H9 (cell line): ENCODE measurements around the gene VGLL3. TPM values are rescaled to one million over a fixed set of nuclear protein-coding genes. Genes with fewer than 3 reads are reported as not detected.
A peak's percentile ranks its signal among the peaks of the same experiment; 100 is the strongest.

ENCODE experiments used
- DNase-seq: peaks from one replicate; pipeline ENCODE4 v3.0.0-alpha.2; 2017
- H2AFZ ChIP-seq: one replicate; pipeline ENCODE4 v1.6.1; 2013; ENCODE audit warnings: mild to moderate bottlenecking, low read length, control low read depth, moderate library complexity
- H2AK5ac ChIP-seq: 2 replicates; pipeline ENCODE4 v1.6.1; 2013; ENCODE audit warnings: low read length, control low read depth, mixed read lengths; ENCODE audit not compliant: insufficient read length
- H2BK120ac ChIP-seq: one replicate; pipeline ENCODE4 v1.6.1; 2013; ENCODE audit warnings: low read depth, mild to moderate bottlenecking, low read length, control low read depth, inconsistent platforms; ENCODE audit not compliant: poor library complexity, severe bottlenecking
- H2BK12ac ChIP-seq: 2 replicates; pipeline ENCODE4 v1.6.1; 2013; ENCODE audit warnings: low read length, control low read depth, mixed read lengths, low read depth; ENCODE audit not compliant: insufficient read length
- H2BK15ac ChIP-seq: 2 replicates; pipeline ENCODE4 v1.6.1; 2013; ENCODE audit warnings: low read depth, low read length, control low read depth
- H2BK20ac ChIP-seq: one replicate; pipeline ENCODE4 v1.6.1; 2013; ENCODE audit warnings: low read depth, mild to moderate bottlenecking, low read length, control low read depth, inconsistent platforms; ENCODE audit not compliant: poor library complexity, severe bottlenecking
- H2BK5ac ChIP-seq: 2 replicates; pipeline ENCODE4 v1.6.1; 2013; ENCODE audit warnings: low read length, control low read depth, mixed read lengths; ENCODE audit not compliant: insufficient read length
- H3K14ac ChIP-seq: 2 replicates; pipeline ENCODE4 v1.6.1; 2013; ENCODE audit warnings: low read length, control low read depth; ENCODE audit not compliant: insufficient read depth
- H3K18ac ChIP-seq: 2 replicates; pipeline ENCODE4 v1.6.1; 2013; ENCODE audit warnings: low read depth, mild to moderate bottlenecking, mixed read lengths, low read length, control low read depth; ENCODE audit not compliant: insufficient read length
- H3K23ac ChIP-seq: 2 replicates; pipeline ENCODE4 v1.6.1; 2013; ENCODE audit warnings: low read length, control low read depth, mixed read lengths, low read depth; ENCODE audit not compliant: insufficient read length
- H3K23me2 ChIP-seq: 2 replicates; pipeline ENCODE4 v1.6.1; 2013; ENCODE audit warnings: low read depth, mild to moderate bottlenecking, mixed read lengths, low read length, control low read depth; ENCODE audit not compliant: insufficient read length, poor library complexity, severe bottlenecking
- H3K27ac ChIP-seq: 2 replicates; pipeline ENCODE4 v1.5.1; 2013; ENCODE audit warnings: low read length, control low read depth, mixed read lengths, low read depth; ENCODE audit not compliant: insufficient read length
- H3K27me3 ChIP-seq: 2 replicates; pipeline ENCODE4 v1.6.1; 2013; ENCODE audit warnings: low read length, control low read depth, inconsistent platforms; ENCODE audit not compliant: insufficient read depth
- H3K4ac ChIP-seq: 2 replicates; pipeline ENCODE4 v1.6.1; 2013; ENCODE audit warnings: low read depth, mild to moderate bottlenecking, control low read depth, inconsistent platforms, low read length, moderate library complexity
- H3K4me1 ChIP-seq: 2 replicates; pipeline ENCODE4 v1.6.1; 2013; ENCODE audit warnings: low read length, control low read depth, inconsistent platforms; ENCODE audit not compliant: insufficient read depth
- H3K4me2 ChIP-seq: 2 replicates; pipeline ENCODE4 v1.6.1; 2013; ENCODE audit warnings: low read length, control low read depth, mixed read lengths; ENCODE audit not compliant: insufficient read length, insufficient read depth
- H3K56ac ChIP-seq: 2 replicates; pipeline ENCODE4 v1.6.1; 2013; ENCODE audit warnings: low read depth, mild to moderate bottlenecking, mixed read lengths, low read length, control low read depth; ENCODE audit not compliant: insufficient read length
- H3K79me1 ChIP-seq: 2 replicates; pipeline ENCODE4 v1.6.1; 2013; ENCODE audit warnings: low read depth, mild to moderate bottlenecking, moderate library complexity, low read length, control low read depth, inconsistent platforms; ENCODE audit not compliant: insufficient read depth, poor library complexity, severe bottlenecking
- H3K79me2 ChIP-seq: 2 replicates; pipeline ENCODE4 v1.6.1; 2013; ENCODE audit warnings: low read length, control low read depth, inconsistent platforms; ENCODE audit not compliant: insufficient read depth
- H3K9ac ChIP-seq: 2 replicates; pipeline ENCODE4 v1.6.1; 2013; ENCODE audit warnings: low read length, control low read depth, mixed read lengths; ENCODE audit not compliant: insufficient read length; ENCODE audit errors: extremely low read depth
- H3K9me3 ChIP-seq: one replicate; pipeline ENCODE4 v1.6.1; 2013; ENCODE audit warnings: low read depth, low read length, inconsistent platforms; ENCODE audit not compliant: control insufficient read depth
- H3T11ph ChIP-seq: one replicate; pipeline ENCODE4 v1.6.1; 2013; ENCODE audit warnings: mild to moderate bottlenecking, low read length, control low read depth, inconsistent platforms
- H4K20me1 ChIP-seq: one replicate; pipeline ENCODE4 v1.6.1; 2013; ENCODE audit not compliant: control insufficient read depth, insufficient read length, insufficient read depth
- H4K5ac ChIP-seq: 2 replicates; pipeline ENCODE4 v1.6.1; 2013; ENCODE audit warnings: low read depth, mild to moderate bottlenecking, mixed read lengths, low read length, control low read depth; ENCODE audit not compliant: insufficient read length
- H4K8ac ChIP-seq: replicated peaks from 2 replicates; pipeline ENCODE4 v1.6.1; 2013; ENCODE audit warnings: low read length, control low read depth, mixed read lengths, low read depth; ENCODE audit not compliant: insufficient read length
- H4K91ac ChIP-seq: 2 replicates; pipeline ENCODE4 v1.6.1; 2013; ENCODE audit warnings: low read depth, mild to moderate bottlenecking, moderate library complexity, mixed read lengths, low read length, control low read depth; ENCODE audit not compliant: insufficient read length
- H3K27ac Mint-ChIP-seq, 3 experiments: 2 replicates in 2 of 3; 3 replicates in 1 of 3; pipeline ENCODE4 v1.8.0; 2020 to 2021; ENCODE audit warnings: mixed read lengths in 3 of 3, mild to moderate bottlenecking in 1 of 3, moderate library complexity in 1 of 3
- H3K27me3 Mint-ChIP-seq: 2 replicates; pipeline ENCODE4 v1.8.0; 2021; ENCODE audit warnings: low read depth, mild to moderate bottlenecking, moderate library complexity, mixed read lengths
- H3K36me3 Mint-ChIP-seq, 3 experiments: 2 replicates in 2 of 3; 3 replicates in 1 of 3; pipeline ENCODE4 v1.8.0; 2020 to 2021; ENCODE audit warnings: low read depth in 3 of 3, mixed read lengths in 3 of 3; ENCODE audit not compliant: insufficient read depth in 1 of 3
- H3K4me1 Mint-ChIP-seq, 2 experiments: 2 replicates each; pipeline ENCODE4 v1.8.0; 2020; ENCODE audit warnings: mixed read lengths in 2 of 2
- H3K4me3 Mint-ChIP-seq, 2 experiments: 2 replicates in 1 of 2; 3 replicates in 1 of 2; pipeline ENCODE4 v1.8.0; 2020 to 2021; ENCODE audit warnings: mild to moderate bottlenecking in 2 of 2, mixed read lengths in 2 of 2, moderate library complexity in 1 of 2
- H3K9me3 Mint-ChIP-seq, 2 experiments: 2 replicates in 1 of 2; 3 replicates in 1 of 2; pipeline ENCODE4 v1.8.0; 2020; ENCODE audit warnings: mild to moderate bottlenecking in 2 of 2, mixed read lengths in 2 of 2, moderate library complexity in 1 of 2
- CTCF ChIP-seq: fragments of 200-600 bp; sonication (generic); conservative IDR thresholded peaks from 3 replicates; pipeline ENCODE4 v1.8.0; 2021; ENCODE audit warnings: antibody characterized with exemption, mild to moderate bottlenecking
- WGBS: extraction: QIAGEN DNeasy Blood & Tissue Kit; methylation state at CpG from one replicate; pipeline ENCODE4 v1.1.7; 2013; ENCODE audit warnings: missing lambda C conversion rate, low lambda C conversion rate, mixed read lengths; ENCODE audit not compliant: insufficient read length; ENCODE audit errors: extremely low coverage; 5-methylcytosine and 5-hydroxymethylcytosine counted together
- total RNA-seq: library from RNA; stranded (reverse); gene quantifications from 2 replicates; pipeline ENCODE4 v1.2.1, GENCODE V29; 2021

The VGLL3 gene
- total RNA-seq, 1 experiment from 2014 or later = 19.7 TPM

- TF ChIP-seq CTCF = no peak
- Histone ChIP-seq H3K23me2 (peaks cover 7% of the 10 kb centered on the region), H3K23ac (no peak overlapping the region), H3K9me3 (no peaks in the 10 kb centered on the region), H2AK5ac (no peak overlapping the region), H3K4ac (no peak overlapping the region), H2BK15ac (no peak overlapping the region), H3K14ac (peak overlapping the region; percentile 73), H2BK12ac (no peak overlapping the region), H2BK120ac (no peak overlapping the region), H3K4me1 (no peaks in the 10 kb centered on the region), H4K8ac (no peak overlapping the region), H3K27ac (no peak overlapping the region), H2BK20ac (no peak overlapping the region), H3K27me3 (no peaks in the 10 kb centered on the region; the same call in 1 of the 2 replicates), H3T11ph (no peak overlapping the region), H3K79me1 (no peaks in the 10 kb centered on the region), H3K9ac (peak overlapping the region; percentile 33), H3K79me2 (no peaks in the 10 kb centered on the region; the same call in 1 of the 2 replicates), H3K18ac (peak overlapping the region; percentile 48), H2BK5ac (no peak overlapping the region), H4K91ac (no peak overlapping the region), H4K5ac (no peak overlapping the region), H2AFZ (no peak overlapping the region), H4K20me1 (no peaks in the 10 kb centered on the region), H3K4me2 (peak overlapping the region; percentile 82), H3K56ac (no peak overlapping the region)
- Mint-ChIP-seq H3K27me3 (peaks cover 17% of the 10 kb centered on the region), H3K9me3 (no peaks in the 10 kb centered on the region), H3K27ac (no peak overlapping the region), H3K36me3 (no peaks in the 10 kb centered on the region), H3K4me1 (peaks cover 22 to 26% of the 10 kb centered on the region in 2 experiments), H3K4me3 (peak overlapping the region; percentile 74 to 87)
- WGBS = no CpG with 5 or more reads among the region's 29 CpGs
- peak; percentile 73 for DNase-seq
Observed at GRCh38 chr3:86990012-86990733, 776 bp downstream of the VGLL3 start.
